Stimulated activated CD4-positive, alpha-beta T cell treated with anti-CD3 and anti-CD28 coated beads, Interleukin-4, amount 100 ng/mL, for 1 hour (primary cell): ENCODE data around the gene EFEMP2.

ENCODE experiments used
- DNase-seq: peaks from one replicate; pipeline ENCODE4 v3.0.0-alpha.2; 2020

Gene EFEMP2

GRCh38 chr11:65884716-65885092 is 12.1 kb upstream of the EFEMP2 start:
- peak; percentile 84 for DNase-seq

GRCh38 chr11:65883786-65884715 is 11.5 kb upstream of the EFEMP2 start:
- DNase-seq = no peak

GRCh38 chr11:65883058-65883761 is 10.6 kb upstream of the EFEMP2 start:
- DNase-seq = no peak

DNA sequence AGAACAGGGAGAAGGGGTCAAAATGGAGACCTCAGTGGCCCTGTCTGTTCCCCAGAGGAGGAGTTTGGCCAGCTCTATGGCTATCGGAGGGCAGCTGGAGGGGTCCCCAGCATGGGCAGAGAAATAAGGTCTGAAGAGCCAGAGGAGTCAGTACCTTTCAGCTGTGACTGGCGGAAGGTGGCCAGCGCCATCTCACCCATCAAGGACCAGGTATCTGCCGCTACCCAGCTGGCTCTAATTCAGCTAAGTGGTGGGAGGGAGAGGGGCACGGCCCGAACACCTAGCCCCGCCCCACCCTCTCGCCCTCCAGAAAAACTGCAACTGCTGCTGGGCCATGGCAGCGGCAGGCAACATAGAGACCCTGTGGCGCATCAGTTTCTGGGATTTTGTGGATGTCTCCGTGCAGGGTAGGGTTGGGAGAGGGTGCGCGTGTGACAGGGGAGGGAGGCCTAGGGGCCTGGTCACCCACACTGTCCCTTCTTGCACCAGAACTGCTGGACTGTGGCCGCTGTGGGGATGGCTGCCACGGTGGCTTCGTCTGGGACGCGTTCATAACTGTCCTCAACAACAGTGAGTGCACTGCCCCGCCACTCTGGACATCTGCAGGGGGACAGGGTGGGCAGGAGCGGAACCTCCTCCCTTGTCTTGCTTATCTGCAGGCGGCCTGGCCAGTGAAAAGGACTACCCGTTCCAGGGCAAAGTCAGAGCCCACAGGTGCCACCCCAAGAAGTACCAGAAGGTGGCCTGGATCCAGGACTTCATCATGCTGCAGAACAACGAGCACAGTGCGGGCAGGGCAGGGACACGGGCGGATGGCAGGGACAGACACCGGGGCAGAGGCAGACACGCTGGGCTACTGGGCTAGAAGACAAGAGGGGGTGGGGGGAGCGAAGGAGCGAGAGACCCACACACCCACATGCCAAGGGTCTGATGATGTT is 9.8 kb upstream of the EFEMP2 start:
- no peak for DNase-seq

DNA sequence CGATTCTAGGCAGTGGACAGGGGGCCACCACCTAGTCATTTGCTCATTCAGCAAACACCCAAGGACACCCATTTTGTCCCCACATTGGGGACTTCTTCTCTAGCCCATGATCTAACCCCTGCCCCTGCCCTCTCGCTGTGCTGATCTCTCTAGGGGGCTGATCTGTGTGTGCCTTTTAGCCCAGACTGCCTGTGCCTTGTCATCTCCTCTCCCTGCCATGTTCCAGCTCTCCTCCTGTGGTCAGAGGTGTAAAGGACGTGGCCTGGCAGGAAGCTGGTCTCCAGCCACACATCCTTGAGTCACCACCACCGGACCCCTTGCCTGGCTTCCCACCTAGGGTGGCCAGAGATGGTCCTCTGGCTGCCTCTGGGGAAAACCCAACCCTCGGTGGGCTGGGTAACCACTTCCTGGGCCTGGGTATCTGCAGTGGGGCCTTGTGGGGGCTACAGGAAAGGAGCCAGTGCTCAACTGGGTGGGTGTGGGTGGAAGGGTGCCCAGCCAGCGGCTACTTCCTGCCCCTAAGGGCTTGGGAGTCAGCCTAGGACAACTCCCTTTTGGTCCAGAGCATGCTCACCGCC is 8.3 kb upstream of the EFEMP2 start:
- no peak for DNase-seq

GRCh38 chr11:65880027-65880426 is 7.4 kb upstream of the EFEMP2 start:
- DNase-seq = no peak

DNA sequence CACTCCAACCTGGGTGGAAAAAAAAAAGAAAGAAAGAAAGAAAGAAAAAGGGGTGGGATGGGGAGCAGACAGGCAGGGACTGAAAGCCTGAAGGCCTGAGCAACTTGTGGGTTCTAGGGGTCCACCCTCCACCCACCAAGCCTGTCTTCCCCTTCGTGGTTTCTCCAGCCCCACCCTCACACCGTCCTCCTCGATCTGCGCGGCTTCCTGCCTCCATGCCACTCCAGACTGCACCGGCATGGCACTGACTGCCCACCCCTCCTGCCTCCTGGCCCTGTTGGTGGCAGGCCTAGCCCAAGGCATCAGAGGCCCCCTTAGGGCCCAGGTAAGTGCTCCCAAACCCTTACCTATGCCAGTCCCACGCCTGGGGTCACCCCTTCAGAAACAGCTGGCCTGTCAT is 7.0 kb upstream of the EFEMP2 start, which contains the start of gene CTSW:
Gene CTSW, plus strand, starts transcription at position 221 of the 400 bp plus-strand sequence. Its CDS starts 18 bp downstream, at position 239.
- no peak for DNase-seq

DNA sequence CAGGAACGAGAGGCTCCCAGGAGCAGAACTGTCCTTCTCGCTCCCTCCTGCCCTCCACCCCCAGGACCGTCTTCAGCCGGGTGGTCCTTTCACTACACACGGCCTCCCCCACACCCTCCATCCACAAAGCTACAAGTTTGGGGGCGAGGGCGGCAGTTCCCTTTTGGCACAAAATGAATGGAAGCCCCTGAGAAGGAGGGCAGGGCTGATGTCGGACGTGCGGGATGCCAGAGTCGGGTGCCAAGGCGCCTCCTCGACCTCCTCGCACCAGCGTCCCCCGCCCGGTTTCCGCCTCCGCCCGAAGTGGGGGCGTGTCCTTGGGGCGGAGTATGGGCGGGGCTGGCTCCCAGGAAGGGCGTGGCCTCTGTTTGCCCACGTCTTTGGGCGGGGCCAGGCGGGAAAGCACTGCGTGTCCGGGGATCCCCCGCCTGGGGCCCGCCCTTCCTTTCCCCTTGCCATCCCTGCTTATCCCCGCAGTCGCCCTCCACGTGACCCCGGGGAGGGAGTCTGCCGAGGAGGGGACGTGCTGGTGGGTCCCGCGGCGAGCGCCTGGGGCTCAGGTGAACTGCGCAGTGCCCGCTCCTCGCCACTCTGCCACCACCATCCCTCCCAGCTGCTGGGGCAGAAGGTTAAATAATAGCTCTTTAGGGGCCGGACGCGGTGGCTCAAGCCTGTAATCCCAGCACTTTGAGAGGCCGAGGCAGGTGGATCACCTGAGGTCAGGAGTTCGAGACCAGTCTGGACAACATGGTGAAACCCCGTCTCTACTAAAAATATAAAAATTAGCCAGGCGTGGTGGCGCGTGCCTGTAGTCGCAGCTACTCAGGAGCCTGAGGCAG is 937 bp upstream of the EFEMP2 start:
- peak; percentile 95 for DNase-seq

GRCh38 chr11:65871811-65872548 is 620 bp downstream of the EFEMP2 start:
- DNase-seq = no peak

GRCh38 chr11:65870706-65871681 is 1.6 kb downstream of the EFEMP2 start:
- DNase-seq = no peak

GRCh38 chr11:65870307-65870658 is 2.3 kb downstream of the EFEMP2 start:
- DNase-seq = no peak

GRCh38 chr11:65869643-65870306 is 2.8 kb downstream of the EFEMP2 start:
- no peak for DNase-seq

GRCh38 chr11:65868907-65869306 is 3.7 kb downstream of the EFEMP2 start:
- DNase-seq = no peak

GRCh38 chr11:65868076-65868667 is 4.4 kb downstream of the EFEMP2 start:
- DNase-seq = peak; percentile 44

GRCh38 chr11:65867284-65868071 is 5.1 kb downstream of the EFEMP2 start:
- DNase-seq = peak; percentile 37

DNA sequence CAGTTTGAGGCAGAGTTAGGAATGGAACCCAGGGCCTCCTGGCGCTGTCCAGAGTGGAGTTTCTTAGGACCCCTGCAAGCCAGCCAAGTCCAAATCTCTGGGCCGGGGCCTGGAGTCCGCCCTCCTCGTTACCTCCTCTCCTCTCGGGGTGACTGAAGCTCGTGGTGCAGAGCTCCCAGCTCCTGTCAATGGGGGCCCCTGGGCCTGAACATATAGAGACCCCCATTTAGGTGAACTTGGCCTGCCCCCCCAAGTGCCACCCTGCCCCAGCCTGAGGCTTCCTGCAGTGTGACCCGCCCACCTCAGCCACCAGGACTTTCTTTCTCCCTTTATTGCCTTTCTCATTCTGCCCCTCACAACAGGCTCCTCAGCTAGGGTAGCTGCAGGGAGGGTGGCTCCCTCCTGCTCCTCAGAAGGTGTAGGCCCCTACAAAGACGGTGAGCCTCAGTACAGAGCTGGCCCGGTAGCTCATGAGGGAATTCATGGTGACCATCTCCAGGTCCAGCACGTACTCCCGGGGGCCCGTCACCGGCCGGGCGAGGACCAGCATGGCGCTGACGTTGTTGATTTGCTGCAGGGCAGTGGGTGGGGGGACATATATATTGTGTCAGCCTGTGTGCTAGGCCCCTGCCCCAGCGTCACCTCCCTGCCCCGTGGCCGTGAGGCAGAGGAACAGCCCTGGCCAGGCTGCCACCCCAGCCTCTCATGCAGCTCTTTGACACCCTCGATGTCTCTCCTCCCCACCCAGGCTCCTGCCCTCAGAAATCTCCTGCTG is 5.9 kb downstream of the EFEMP2 start:
- no peak for DNase-seq
